IPS DF 6.9 (cell line): ENCODE measurements around the gene CREG2.

Source experiments
- DNase-seq: peaks from one replicate; pipeline ENCODE4 v3.0.0-alpha.2; 2013; ENCODE audit warnings: low read depth, low spot score
- H3K27ac ChIP-seq: one replicate; pipeline ENCODE4 v1.5.1; 2013; ENCODE audit warnings: low read length, control low read depth
- H3K27me3 ChIP-seq: 2 replicates; pipeline ENCODE4 v1.6.1; 2013; ENCODE audit warnings: mild to moderate bottlenecking, low read length; ENCODE audit not compliant: control insufficient read depth, insufficient read depth
- H3K36me3 ChIP-seq: 2 replicates; pipeline ENCODE4 v1.6.1; 2013; ENCODE audit warnings: low read length; ENCODE audit not compliant: control insufficient read depth, insufficient read depth
- H3K4me1 ChIP-seq: 2 replicates; pipeline ENCODE4 v1.6.1; 2013; ENCODE audit warnings: low read length; ENCODE audit not compliant: control insufficient read depth, insufficient read depth
- H3K4me3 ChIP-seq: 2 replicates; pipeline ENCODE4 v1.5.1; 2013; ENCODE audit warnings: mild to moderate bottlenecking, low read length
- H3K9me3 ChIP-seq: 2 replicates; pipeline ENCODE4 v1.6.1; 2013; ENCODE audit warnings: low read length, inconsistent platforms; ENCODE audit not compliant: control insufficient read depth, insufficient read depth
- WGBS: extraction: QIAGEN DNeasy Blood & Tissue Kit; methylation state at CpG from one replicate; pipeline ENCODE4 v1.1.7; 2013; ENCODE audit warnings: mixed read lengths, missing lambda C conversion rate; ENCODE audit not compliant: insufficient read length, insufficient coverage; 5-methylcytosine and 5-hydroxymethylcytosine counted together

The CREG2 gene

DNA sequence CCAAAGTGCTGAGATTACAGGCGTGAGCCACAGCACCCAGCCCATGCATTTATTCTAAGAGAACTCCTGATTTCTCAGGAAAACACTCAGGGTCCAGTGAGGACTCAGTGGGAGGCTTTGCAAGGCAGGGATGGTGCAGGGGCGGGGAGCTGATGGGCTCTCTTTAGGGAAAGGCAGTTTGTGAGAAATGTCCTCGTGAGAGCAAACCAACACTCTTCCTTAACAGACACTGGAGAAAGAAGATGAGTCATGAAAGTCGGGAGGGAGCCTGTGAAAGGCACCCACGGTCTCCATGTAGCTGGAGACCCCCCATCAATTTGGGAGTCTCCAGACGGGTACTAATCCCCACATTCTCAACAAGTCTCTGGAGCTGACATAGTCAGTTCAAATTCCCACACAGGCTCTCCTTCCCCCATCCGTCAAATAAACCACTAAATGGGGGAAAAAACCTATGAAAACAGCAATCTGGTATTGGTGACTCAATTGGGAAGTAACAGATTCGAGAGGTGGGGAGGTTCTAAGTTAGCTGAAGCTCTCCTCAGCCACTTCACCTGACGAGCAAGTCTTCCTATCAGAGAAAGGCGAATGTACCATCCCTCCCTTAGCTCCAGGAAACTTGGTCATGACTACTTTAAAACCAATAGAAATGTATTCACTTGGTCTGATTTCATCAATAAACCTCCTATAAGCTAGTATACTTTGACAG lies 11.0 kb upstream of the CREG2 start:
- no CpG with 5 or more reads among the region's 10 CpGs for WGBS
- H3K9me3 ChIP-seq: no peaks in the 10 kb centered on the region
- no peak overlapping the region for H3K27ac ChIP-seq
- H3K4me3 ChIP-seq: no peak overlapping the region
- no peaks in the 10 kb centered on the region for H3K27me3 ChIP-seq
- no peak for DNase-seq
- 0 out of 2 replicates have a peak, but pooled peaks cover 2% of the 10 kb centered on the region for H3K4me1 ChIP-seq
- no peaks in the 10 kb centered on the region for H3K36me3 ChIP-seq

DNA sequence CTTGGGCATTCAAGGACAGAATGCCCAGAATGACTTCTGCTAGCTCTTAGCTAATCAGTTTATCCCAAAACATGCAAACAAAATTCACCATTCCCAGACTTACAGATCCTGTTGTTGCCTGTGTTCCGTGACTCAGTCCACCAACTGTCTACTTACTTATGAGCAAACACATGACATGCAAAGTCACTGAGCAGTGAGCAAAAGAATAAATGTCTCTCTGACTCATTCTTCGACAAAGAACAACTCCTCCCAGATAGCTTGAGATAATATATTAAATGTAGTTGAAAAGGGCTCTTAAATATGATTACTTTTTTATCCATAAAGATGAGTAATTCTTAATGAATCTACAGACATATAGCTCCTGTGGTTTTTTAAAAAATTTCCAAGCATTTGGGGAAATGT lies 9.0 kb upstream of the CREG2 start:
- no peak overlapping the region for H3K27ac ChIP-seq
- no CpG with 5 or more reads among the region's 2 CpGs for WGBS
- H3K4me1 ChIP-seq: 0 out of 2 replicates have a peak, but pooled peaks cover 2% of the 10 kb centered on the region
- DNase-seq: no peak
- H3K36me3 ChIP-seq: no peaks in the 10 kb centered on the region
- no peaks in the 10 kb centered on the region for H3K9me3 ChIP-seq
- H3K27me3 ChIP-seq: no peaks in the 10 kb centered on the region
- no peak overlapping the region for H3K4me3 ChIP-seq

DNA sequence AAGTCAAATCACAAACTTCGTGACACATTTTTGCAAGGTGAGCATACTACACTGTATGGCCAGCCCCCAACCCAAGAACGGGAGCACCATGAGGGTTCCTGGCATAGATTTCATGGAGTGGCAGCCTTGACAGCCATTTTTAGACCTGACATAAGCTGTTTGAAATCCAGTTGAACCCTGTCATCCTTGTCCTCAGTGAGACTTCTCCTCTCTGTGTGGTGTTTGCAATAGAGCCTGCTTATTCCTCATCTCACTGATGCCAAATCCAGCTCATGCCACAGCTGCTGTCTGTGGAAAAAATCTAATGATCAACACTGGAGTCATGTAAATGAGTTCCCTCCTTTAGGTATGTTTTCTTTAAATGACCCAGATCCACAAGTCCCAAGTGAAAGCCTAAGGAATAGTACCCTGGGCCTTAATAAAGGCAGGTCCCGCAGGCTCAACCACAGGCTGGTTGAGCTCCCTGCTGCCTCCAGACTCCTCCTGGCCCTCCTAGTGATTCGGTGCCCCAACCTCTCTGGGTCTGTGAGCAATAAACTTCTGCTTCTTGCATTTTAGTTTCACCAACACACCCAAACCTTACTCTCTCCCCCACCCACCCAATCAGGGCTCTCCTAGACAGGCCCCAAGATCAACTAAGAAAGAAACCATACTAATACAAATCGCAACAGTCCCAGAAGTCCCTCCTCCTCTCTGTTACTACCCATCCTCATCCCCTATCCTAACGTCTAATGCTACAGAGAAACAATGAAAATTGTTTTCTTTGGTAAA lies 8.4 kb upstream of the CREG2 start:
- H3K36me3 ChIP-seq: no peaks in the 10 kb centered on the region
- no CpG with 5 or more reads among the region's 6 CpGs for WGBS
- H3K4me1 ChIP-seq: no peaks in the 10 kb centered on the region
- DNase-seq: no peak
- H3K9me3 ChIP-seq: no peaks in the 10 kb centered on the region
- no peaks in the 10 kb centered on the region for H3K27me3 ChIP-seq
- H3K4me3 ChIP-seq: no peak overlapping the region
- H3K27ac ChIP-seq: no peak overlapping the region

DNA sequence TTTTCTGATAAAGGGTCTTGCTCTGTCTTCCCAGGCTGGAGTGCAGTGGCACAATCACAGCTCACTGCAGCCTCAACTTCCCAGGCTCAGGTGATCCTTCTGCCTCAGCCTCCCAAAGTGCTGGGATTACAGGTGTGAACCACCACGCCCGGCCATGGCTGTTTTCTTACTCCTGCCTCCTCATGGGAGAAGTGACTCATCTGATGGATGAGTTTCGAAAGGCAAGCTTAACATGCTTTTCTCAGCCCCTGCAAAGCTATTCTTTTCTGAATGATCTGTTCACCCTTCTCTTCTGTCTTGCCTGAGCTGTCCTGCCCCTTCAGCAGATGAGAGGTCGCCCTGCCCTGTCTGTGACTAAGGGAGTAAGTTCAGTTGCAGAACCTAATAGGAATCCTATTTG lies 929 bp upstream of the CREG2 start:
- H3K4me3 ChIP-seq: no peak overlapping the region
- DNase-seq: no peak
- no CpG with 5 or more reads among the region's 4 CpGs for WGBS
- H3K36me3 ChIP-seq: no peaks in the 10 kb centered on the region; the same call in 1 of the 2 replicates
- no peaks in the 10 kb centered on the region for H3K9me3 ChIP-seq
- no peak overlapping the region for H3K27ac ChIP-seq
- peaks cover 10% of the 10 kb centered on the region; the same call in 1 of the 2 replicates for H3K27me3 ChIP-seq
- no peaks in the 10 kb centered on the region; the same call in 1 of the 2 replicates for H3K4me1 ChIP-seq

DNA sequence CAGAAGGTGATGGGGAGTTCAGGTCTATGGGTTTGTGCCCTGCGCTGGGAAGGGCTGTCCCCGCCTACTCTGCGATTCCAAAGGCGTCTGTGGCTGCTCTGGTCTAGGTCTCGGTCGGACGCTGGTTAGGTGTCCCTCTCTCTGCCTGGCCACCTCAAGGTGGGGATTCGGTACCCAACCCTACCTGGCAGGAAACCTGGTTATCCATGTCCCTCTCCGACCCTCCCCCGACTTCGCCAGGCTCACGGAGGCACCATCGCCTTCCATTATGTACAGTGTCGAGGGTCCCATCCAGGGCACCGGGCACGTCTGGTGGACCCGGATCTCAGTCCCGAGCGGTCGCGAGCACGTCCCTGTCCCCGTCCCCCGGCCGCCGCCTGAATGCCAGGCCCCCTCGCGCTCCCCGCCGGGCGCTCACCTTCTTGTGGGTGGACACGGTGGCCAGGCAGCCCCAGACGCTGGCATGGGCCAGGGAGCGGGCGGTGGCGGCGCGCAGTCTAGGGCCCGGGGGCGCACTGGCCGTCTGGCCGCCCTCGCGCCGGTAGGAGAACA lies 628 bp downstream of the CREG2 start:
- H3K4me1 ChIP-seq: no peaks in the 10 kb centered on the region; the same call in 1 of the 2 replicates
- no peaks in the 10 kb centered on the region for H3K9me3 ChIP-seq
- H3K36me3 ChIP-seq: no peaks in the 10 kb centered on the region; the same call in 1 of the 2 replicates
- H3K4me3 ChIP-seq: peak overlapping the region; percentile 87; the same call in 1 of the 2 replicates
- DNase-seq: no peak
- peaks cover 10% of the 10 kb centered on the region; the same call in 1 of the 2 replicates for H3K27me3 ChIP-seq
- WGBS: no CpG with 5 or more reads among the region's 45 CpGs
- H3K27ac ChIP-seq: no peak overlapping the region

DNA sequence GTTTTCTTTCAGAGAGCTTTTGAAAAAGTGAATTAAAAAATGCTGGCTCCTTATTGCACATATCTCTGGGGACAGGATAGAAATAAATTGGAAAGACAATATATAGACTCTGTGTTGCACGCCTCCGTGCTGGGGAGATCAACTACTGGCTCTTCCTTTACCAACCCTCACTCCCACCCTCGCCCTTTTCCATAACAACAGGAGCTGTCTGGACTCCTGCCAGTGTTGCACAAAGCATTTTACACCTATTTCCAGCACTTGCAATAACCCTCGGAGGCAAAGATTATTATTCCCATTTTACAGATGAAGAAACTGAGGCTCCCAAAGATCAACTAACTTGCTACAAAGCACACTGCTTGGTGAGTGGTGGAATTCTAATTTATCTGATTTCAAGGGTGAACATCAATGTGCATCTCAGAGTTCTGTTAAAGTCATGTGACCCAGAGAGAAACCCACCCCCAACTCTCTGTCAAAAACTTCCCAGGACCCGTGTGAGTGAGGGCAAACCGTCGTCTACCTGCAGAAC lies 4.2 kb downstream of the CREG2 start:
- Histone ChIP-seq H3K4me3 (no peak overlapping the region), H3K36me3 (no peaks in the 10 kb centered on the region; the same call in 1 of the 2 replicates), H3K27me3 (peaks cover 6% of the 10 kb centered on the region; the same call in 1 of the 2 replicates), H3K27ac (no peak overlapping the region), H3K9me3 (no peaks in the 10 kb centered on the region), H3K4me1 (no peaks in the 10 kb centered on the region; the same call in 1 of the 2 replicates)
- no peak for DNase-seq
- WGBS: no CpG with 5 or more reads among the region's 7 CpGs

DNA sequence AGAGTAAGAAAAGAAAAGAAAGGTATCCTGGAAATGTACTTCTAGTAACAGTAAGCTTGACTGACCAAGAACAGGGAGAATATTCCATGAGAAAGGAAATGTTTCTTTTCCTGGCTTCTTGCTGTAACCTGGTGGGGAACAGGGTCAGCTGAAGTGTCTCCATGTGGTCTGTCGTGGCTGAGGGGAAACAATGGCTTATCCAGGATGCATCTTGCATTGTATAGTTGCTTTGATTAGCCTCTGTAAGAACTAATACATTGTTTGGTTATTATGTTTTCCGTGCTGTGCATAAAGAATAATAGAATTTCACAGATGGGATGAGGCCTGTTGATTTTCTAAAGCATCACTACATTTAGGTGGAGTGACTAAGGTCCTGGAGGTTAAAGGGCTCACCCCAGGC lies 4.9 kb downstream of the CREG2 start:
- no peaks in the 10 kb centered on the region for H3K9me3 ChIP-seq
- no peak overlapping the region for H3K4me3 ChIP-seq
- no peak overlapping the region for H3K27ac ChIP-seq
- peaks cover 6% of the 10 kb centered on the region; the same call in 1 of the 2 replicates for H3K27me3 ChIP-seq
- DNase-seq: no peak
- H3K36me3 ChIP-seq: no peaks in the 10 kb centered on the region; the same call in 1 of the 2 replicates
- H3K4me1 ChIP-seq: no peaks in the 10 kb centered on the region; the same call in 1 of the 2 replicates
- no CpG with 5 or more reads among the region's 2 CpGs for WGBS

DNA sequence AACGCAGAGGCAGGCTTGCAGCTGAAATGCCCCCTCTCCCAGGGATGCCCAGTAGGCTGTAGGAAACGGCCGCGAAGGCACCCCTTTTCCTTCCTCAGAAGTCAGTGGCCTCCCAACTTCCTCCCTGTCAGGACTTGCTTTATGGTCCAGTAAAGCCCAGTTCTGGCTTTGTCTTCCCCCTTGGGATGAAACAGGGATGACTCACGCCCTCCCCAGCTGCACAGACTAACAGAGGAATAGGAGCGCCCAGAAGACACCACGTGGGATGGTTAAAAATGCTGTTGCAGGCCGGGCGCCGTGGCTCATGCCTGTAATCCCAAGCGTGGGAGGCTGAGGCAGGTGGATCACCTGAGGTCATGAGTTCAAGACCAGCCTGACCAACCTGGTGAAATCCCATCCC lies 6.9 kb downstream of the CREG2 start:
- no peaks in the 10 kb centered on the region; the same call in 1 of the 2 replicates for H3K4me1 ChIP-seq
- no peaks in the 10 kb centered on the region for H3K36me3 ChIP-seq
- no peak for DNase-seq
- no peak overlapping the region for H3K4me3 ChIP-seq
- no peaks in the 10 kb centered on the region for H3K9me3 ChIP-seq
- no peaks in the 10 kb centered on the region for H3K27me3 ChIP-seq
- no CpG with 5 or more reads among the region's 11 CpGs for WGBS
- H3K27ac ChIP-seq: no peak overlapping the region

DNA sequence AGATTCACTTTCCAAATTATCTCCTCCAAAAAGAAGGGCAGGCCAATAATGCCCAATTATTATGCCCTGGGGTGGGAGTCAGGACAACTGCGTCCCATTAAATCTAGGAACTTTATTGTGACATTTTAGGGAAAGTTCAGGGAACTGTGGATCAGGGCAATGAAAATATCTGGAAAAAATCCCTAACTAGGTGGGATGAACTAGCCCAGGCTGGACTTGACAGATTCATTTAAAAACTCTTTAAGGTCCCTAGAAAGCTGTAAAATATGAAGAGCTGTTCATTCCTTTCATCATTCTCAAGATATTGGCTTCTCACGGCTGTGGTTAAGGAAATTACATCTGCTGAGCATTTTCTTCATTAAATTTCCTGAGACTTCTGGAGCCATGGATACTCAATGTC lies 8.2 kb downstream of the CREG2 start:
- no CpG with 5 or more reads among the region's 2 CpGs for WGBS
- no peak for DNase-seq
- Histone ChIP-seq H3K27ac (no peak overlapping the region), H3K27me3 (no peaks in the 10 kb centered on the region), H3K9me3 (no peaks in the 10 kb centered on the region), H3K4me3 (no peak overlapping the region), H3K4me1 (no peaks in the 10 kb centered on the region; the same call in 1 of the 2 replicates), H3K36me3 (no peaks in the 10 kb centered on the region)

DNA sequence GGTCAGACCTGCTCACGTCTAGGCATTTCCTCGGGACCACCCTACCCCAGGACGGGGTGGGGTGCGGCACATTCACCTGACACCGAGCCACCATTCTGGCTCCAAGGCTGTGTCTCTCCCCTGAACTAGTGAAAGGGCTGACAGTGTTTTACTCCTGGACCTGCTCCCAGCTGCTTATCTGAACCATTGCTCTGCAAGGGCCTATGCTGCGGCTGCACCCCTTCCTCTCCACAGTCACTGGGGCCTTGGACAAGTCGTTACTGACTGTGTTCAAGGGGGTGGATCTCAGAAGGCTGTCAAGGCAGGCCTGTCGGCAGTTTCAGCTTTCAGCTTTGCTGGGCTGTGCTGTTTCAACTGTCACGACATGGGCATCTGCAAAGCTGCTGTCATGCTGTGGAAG lies 11.7 kb downstream of the CREG2 start:
- no peaks in the 10 kb centered on the region for H3K27me3 ChIP-seq
- no peak overlapping the region for H3K4me3 ChIP-seq
- no peak overlapping the region for H3K27ac ChIP-seq
- no CpG with 5 or more reads among the region's 9 CpGs for WGBS
- DNase-seq: no peak
- H3K36me3 ChIP-seq: no peaks in the 10 kb centered on the region
- 0 out of 2 replicates have a peak, but pooled peaks cover 1% of the 10 kb centered on the region for H3K4me1 ChIP-seq
- H3K9me3 ChIP-seq: no peaks in the 10 kb centered on the region
